Measurements from ENCODE around the gene OR2AP1.

OR2AP1 gene

GRCh38 chr12:55612646-55613045 is 40.4 kb downstream of the OR2AP1 start:
- Histone ChIP-seq H3K4me3 (ENCODE audit: low read length) (no peak overlapping the region), H3K9me3 (ENCODE audit: control insufficient read depth, low read length) (peaks cover 27% of the 10 kb centered on the region), H3K9ac (ENCODE audit: low read length) (no peak overlapping the region), H3K27me3 (replicated peaks; ENCODE audit: control insufficient read depth, insufficient read depth, low read length) (peaks cover 18% of the 10 kb centered on the region), H3K36me3 (ENCODE audit: control insufficient read depth, insufficient read depth, low read length, severe bottlenecking) (no peaks in the 10 kb centered on the region), H3K4me1 (ENCODE audit: control insufficient read depth, insufficient read depth, low read length) (no peaks in the 10 kb centered on the region)
- DNase-seq (ENCODE audit: low read depth), result no peak

GRCh38 chr12:55614764-55615163 is 42.5 kb downstream of the OR2AP1 start:
- no peak for DNase-seq (ENCODE audit: low read depth)
- peaks cover 23% of the 10 kb centered on the region for H3K27me3 ChIP-seq (replicated peaks; ENCODE audit: control insufficient read depth, insufficient read depth, low read length)
- peaks cover 27% of the 10 kb centered on the region for H3K9me3 ChIP-seq (ENCODE audit: control insufficient read depth, low read length)
- no peaks in the 10 kb centered on the region for H3K36me3 ChIP-seq (ENCODE audit: control insufficient read depth, insufficient read depth, low read length, severe bottlenecking)
- no peak overlapping the region for H3K4me3 ChIP-seq (ENCODE audit: low read length)
- no peak overlapping the region for H3K9ac ChIP-seq (ENCODE audit: low read length)
- no peaks in the 10 kb centered on the region for H3K4me1 ChIP-seq (ENCODE audit: control insufficient read depth, insufficient read depth, low read length)

- DNase-seq (ENCODE audit: low read depth), result peak; percentile 97
- H3K4me1 ChIP-seq (ENCODE audit: control insufficient read depth, insufficient read depth, low read length), result no peaks in the 10 kb centered on the region
- peaks cover 28% of the 10 kb centered on the region for H3K27me3 ChIP-seq (replicated peaks; ENCODE audit: control insufficient read depth, insufficient read depth, low read length)
- no peak overlapping the region for H3K9ac ChIP-seq (ENCODE audit: low read length)
- H3K36me3 ChIP-seq (ENCODE audit: control insufficient read depth, insufficient read depth, low read length, severe bottlenecking), result no peaks in the 10 kb centered on the region
- H3K4me3 ChIP-seq (ENCODE audit: low read length), result no peak overlapping the region
- peaks cover 23% of the 10 kb centered on the region for H3K9me3 ChIP-seq (ENCODE audit: control insufficient read depth, low read length)
These were observed 47.3 kb downstream of the OR2AP1 start for GRCh38 chr12:55619354-55620138.

- no peaks in the 10 kb centered on the region for H3K9me3 ChIP-seq (ENCODE audit: control insufficient read depth, low read length)
- no peak overlapping the region for H3K9ac ChIP-seq (ENCODE audit: low read length)
- peaks cover 53% of the 10 kb centered on the region for H3K27me3 ChIP-seq (replicated peaks; ENCODE audit: control insufficient read depth, insufficient read depth, low read length)
These were observed 51.8 kb downstream of the OR2AP1 start for GRCh38 chr12:55624056-55624455.

More at GRCh38 chr12:55624056-55624455, 51.8 kb downstream of the OR2AP1 start:
- DNase-seq (ENCODE audit: low read depth), result no peak
- H3K36me3 ChIP-seq (ENCODE audit: control insufficient read depth, insufficient read depth, low read length, severe bottlenecking), result no peaks in the 10 kb centered on the region
- no peaks in the 10 kb centered on the region for H3K4me1 ChIP-seq (ENCODE audit: control insufficient read depth, insufficient read depth, low read length)
- no peak overlapping the region for H3K4me3 ChIP-seq (ENCODE audit: low read length)
